SK-N-SH treated with all-trans-retinoic acid at 6 μM for 48 hours (cell line): ENCODE results near the gene ZBTB7B.

ENCODE experiments used
- ATAC-seq: fragments of 200-7000 bp; cut with Tn5 transposase; 3 replicates; pipeline ENCODE4 v1.9.1; 2020; ENCODE audit warnings: mild to moderate bottlenecking, moderate library complexity
- ARNTL ChIP-seq: fragments of 450-650 bp; formaldehyde crosslinking; IDR thresholded peaks from 2 replicates; pipeline ENCODE4 v1.5.0; 2020; ENCODE audit warnings: low read depth, mild to moderate bottlenecking, moderate library complexity, borderline replicate concordance
- BACH2 ChIP-seq: fragments of 250-450 bp; sonication (Bioruptor Pico); IDR thresholded peaks from 2 replicates; pipeline ENCODE4 v1.9.0; 2021; ENCODE audit warnings: mild to moderate bottlenecking, borderline replicate concordance
- CREB5 ChIP-seq: fragments of 250-450 bp; sonication (Bioruptor Pico); IDR thresholded peaks from 2 replicates; pipeline ENCODE4 v1.5.1; 2020; ENCODE audit warnings: low read depth, mild to moderate bottlenecking, moderate library complexity
- CSDC2 ChIP-seq: fragments of 250-450 bp; sonication (Bioruptor Pico); IDR thresholded peaks from 2 replicates; pipeline ENCODE4 v1.5.0; 2020; ENCODE audit warnings: mild to moderate bottlenecking, moderate library complexity
- CSRNP3 ChIP-seq: fragments of 250-450 bp; sonication (Bioruptor Pico); IDR thresholded peaks from 2 replicates; pipeline ENCODE4 v1.5.1; 2021; ENCODE audit warnings: mild to moderate bottlenecking, moderate library complexity
- ESRRG ChIP-seq: fragments of 250-450 bp; sonication (Bioruptor Pico); IDR thresholded peaks from 2 replicates; pipeline ENCODE4 v1.6.1; 2021; ENCODE audit warnings: mild to moderate bottlenecking
- GLIS3 ChIP-seq: fragments of 250-450 bp; sonication (Bioruptor Pico); IDR thresholded peaks from 2 replicates; pipeline ENCODE4 v1.5.0; 2020; ENCODE audit warnings: mild to moderate bottlenecking, moderate library complexity
- ISL1 ChIP-seq: fragments of 250-450 bp; sonication (Bioruptor Pico); IDR thresholded peaks from 2 replicates; pipeline ENCODE4 v2.1.2; 2022; ENCODE audit warnings: mild to moderate bottlenecking, moderate library complexity
- OSR1 ChIP-seq: fragments of 250-450 bp; sonication (Bioruptor Pico); IDR thresholded peaks from 2 replicates; pipeline ENCODE4 v1.8.0; 2022; ENCODE audit warnings: moderate library complexity, mild to moderate bottlenecking, inconsistent platforms
- POU6F1 ChIP-seq: fragments of 250-450 bp; sonication (Bioruptor Pico); IDR thresholded peaks from 2 replicates; pipeline ENCODE4 v1.8.0; 2021; ENCODE audit warnings: low read depth, mild to moderate bottlenecking, moderate library complexity, borderline replicate concordance
- PPARA ChIP-seq: fragments of 250-450 bp; sonication (Bioruptor Pico); IDR thresholded peaks from 2 replicates; pipeline ENCODE4 v1.5.0; 2020; ENCODE audit warnings: mild to moderate bottlenecking, borderline replicate concordance
- RARB ChIP-seq: fragments of 250-450 bp; sonication (Bioruptor Pico); IDR thresholded peaks from 2 replicates; pipeline ENCODE4 v1.8.0; 2021; ENCODE audit warnings: mild to moderate bottlenecking, moderate library complexity
- SNAI2 ChIP-seq: fragments of 250-450 bp; sonication (Bioruptor Pico); IDR thresholded peaks from 2 replicates; pipeline ENCODE4 v1.5.0; 2020; ENCODE audit warnings: mild to moderate bottlenecking, moderate library complexity
- TCF4 ChIP-seq: fragments of 250-450 bp; sonication (Bioruptor Pico); IDR thresholded peaks from 2 replicates; pipeline ENCODE4 v1.8.0; 2021; ENCODE audit warnings: mild to moderate bottlenecking, moderate library complexity, borderline replicate concordance
- TOX ChIP-seq: fragments of 250-450 bp; sonication (Bioruptor Pico); IDR thresholded peaks from 2 replicates; pipeline ENCODE4 v1.8.0; 2021; ENCODE audit warnings: mild to moderate bottlenecking, moderate library complexity, borderline replicate concordance
- TSHZ2 ChIP-seq: fragments of 250-450 bp; sonication (Bioruptor Pico); IDR thresholded peaks from 2 replicates; pipeline ENCODE4 v1.5.0; 2020; ENCODE audit warnings: mild to moderate bottlenecking, moderate library complexity
- ZC3H10 ChIP-seq: fragments of 250-450 bp; sonication (Bioruptor Pico); IDR thresholded peaks from 2 replicates; pipeline ENCODE4 v1.5.1; 2021; ENCODE audit warnings: mild to moderate bottlenecking, moderate library complexity
- ZFP3 ChIP-seq: fragments of 250-450 bp; sonication (Bioruptor Pico); IDR thresholded peaks from 2 replicates; pipeline ENCODE4 v1.5.0; 2020; ENCODE audit warnings: mild to moderate bottlenecking, moderate library complexity
- ZFP30 ChIP-seq: fragments of 450-650 bp; formaldehyde crosslinking; IDR thresholded peaks from 2 replicates; pipeline ENCODE4 v1.5.0; 2022; ENCODE audit warnings: mild to moderate bottlenecking, moderate library complexity
- ZNF565 ChIP-seq: fragments of 450-650 bp; formaldehyde crosslinking; conservative IDR thresholded peaks from 2 replicates; pipeline ENCODE4 v1.5.0; 2020; ENCODE audit warnings: low read depth, mild to moderate bottlenecking, moderate library complexity
- ZNF70 ChIP-seq: fragments of 450-650 bp; formaldehyde crosslinking; IDR thresholded peaks from 2 replicates; pipeline ENCODE4 v1.5.0; 2020; ENCODE audit warnings: mild to moderate bottlenecking, moderate library complexity
- ZNF8 ChIP-seq: fragments of 450-650 bp; formaldehyde crosslinking; IDR thresholded peaks from 2 replicates; pipeline ENCODE4 v1.5.0; 2020; ENCODE audit warnings: mild to moderate bottlenecking, moderate library complexity

The ZBTB7B gene

GRCh38 chr1:154990276-154990675 lies 12.3 kb upstream of the ZBTB7B start:
- ATAC-seq = no peak
- no peak for TF ChIP-seq ZFP3
- TF ChIP-seq CSRNP3 (CRISPR knock-in tag) = no peak
- TF ChIP-seq ZNF565 (CRISPR knock-in tag) = no peak
- TF ChIP-seq ZNF70 = no peak
- no peak for TF ChIP-seq ZNF8 (CRISPR knock-in tag)
- TF ChIP-seq ARNTL = no peak
- no peak for TF ChIP-seq GLIS3 (CRISPR knock-in tag)
- TF ChIP-seq PPARA = no peak
- no peak for TF ChIP-seq ZC3H10 (CRISPR knock-in tag)
- no peak for TF ChIP-seq SNAI2 (CRISPR knock-in tag)
- no peak for TF ChIP-seq ESRRG (CRISPR knock-in tag)
- no peak for TF ChIP-seq ISL1
- no peak for TF ChIP-seq CREB5
- no peak for TF ChIP-seq POU6F1 (CRISPR knock-in tag)
- no peak for TF ChIP-seq TCF4 (CRISPR knock-in tag)

GRCh38 chr1:154992721-154993571 lies 9.7 kb upstream of the ZBTB7B start:
- ATAC-seq = peak; percentile 61
- TF ChIP-seq GLIS3 (CRISPR knock-in tag) (no peak), ISL1 (no peak), POU6F1 (CRISPR knock-in tag) (no peak), TSHZ2 (CRISPR knock-in tag) (no peak), ZNF8 (CRISPR knock-in tag) (no peak), BACH2 (CRISPR knock-in tag) (no peak), ESRRG (CRISPR knock-in tag) (no peak), SNAI2 (CRISPR knock-in tag) (no peak), PPARA (no peak), ZNF565 (CRISPR knock-in tag) (no peak), TOX (CRISPR knock-in tag) (no peak), ZNF70 (no peak), ZFP3 (no peak), ZC3H10 (CRISPR knock-in tag) (no peak), RARB (CRISPR knock-in tag) (no peak), ZFP30 (no peak), OSR1 (CRISPR knock-in tag) (no peak), CSDC2 (CRISPR knock-in tag) (no peak), CREB5 (no peak)
- TF ChIP-seq, all 23 proteins: peak for 0
